HEK293 (cell line): ENCODE measurements around the gene IL23R.

Experiments used
- CTCF ChIP-seq: fragments of 450-650 bp; formaldehyde crosslinking; IDR thresholded peaks from 2 replicates; pipeline ENCODE4 v1.5.1; 2016; ENCODE audit warnings: missing biosample characterization, missing genetic modification characterization
- MYNN ChIP-seq: fragments of 450-650 bp; formaldehyde crosslinking; IDR thresholded peaks from 2 replicates; pipeline ENCODE4 v1.5.1; 2016; ENCODE audit warnings: missing biosample characterization, missing genetic modification characterization, borderline replicate concordance
- ZBTB20 ChIP-seq: fragments of 450-650 bp; formaldehyde crosslinking; IDR thresholded peaks from 2 replicates; pipeline ENCODE4 v1.5.1; 2016; ENCODE audit warnings: missing biosample characterization, missing genetic modification characterization
- ZNF140 ChIP-seq: fragments of 450-650 bp; formaldehyde crosslinking; IDR thresholded peaks from 2 replicates; pipeline ENCODE4 v1.5.1; 2016; ENCODE audit warnings: missing biosample characterization, missing genetic modification characterization
- ZNF292 ChIP-seq: fragments of 450-650 bp; formaldehyde crosslinking; IDR thresholded peaks from 2 replicates; pipeline ENCODE4 v1.5.1; 2016; ENCODE audit warnings: low read depth, missing biosample characterization, missing genetic modification characterization, borderline replicate concordance
- ZNF514 ChIP-seq: fragments of 450-650 bp; formaldehyde crosslinking; IDR thresholded peaks from 2 replicates; pipeline ENCODE4 v1.5.1; 2016; ENCODE audit warnings: missing biosample characterization, missing genetic modification characterization
- ZNF600 ChIP-seq: fragments of 450-650 bp; formaldehyde crosslinking; IDR thresholded peaks from 2 replicates; pipeline ENCODE4 v1.5.1; 2016; ENCODE audit warnings: missing biosample characterization, missing genetic modification characterization
- ZNF777 ChIP-seq: fragments of 450-650 bp; formaldehyde crosslinking; IDR thresholded peaks from 2 replicates; pipeline ENCODE4 v1.5.1; 2017; ENCODE audit warnings: missing biosample characterization, missing genetic modification characterization, borderline replicate concordance

GRCh38 chr1:67250051-67250653 is 83.9 kb downstream of the IL23R start:
- TF ChIP-seq ZNF140 (tag by site-specific recombination) (no peak), CTCF (no peak), ZNF514 (tag by site-specific recombination) (no peak), ZNF600 (tag by site-specific recombination) (no peak), MYNN (tag by site-specific recombination) (no peak), ZNF777 (tag by site-specific recombination) (no peak), ZNF292 (no peak), ZBTB20 (tag by site-specific recombination) (no peak)
